Upper lobe of left lung (tissue), 6 donors: ENCODE data around the gene ZNF616. TPM values are rescaled to one million over a fixed set of nuclear protein-coding genes. Genes with fewer than 3 reads are reported as not detected.

ENCODE experiments used
- ATAC-seq, 2 donors: fragments of 200-7000 bp; cut with Tn5 transposase; one replicate each; pipeline ENCODE4 v1.9.1; 2022; ENCODE audit warnings: mild to moderate bottlenecking in 2 of 2, moderate library complexity in 2 of 2; ENCODE audit not compliant: low FRiP score in 2 of 2
- DNase-seq, 2 donors: peaks; one replicate each; pipeline ENCODE4 v3.0.0-alpha.2; 2019 to 2020
- H3K27ac ChIP-seq, 4 donors: fragments of 200-600 bp; sonication (generic); one replicate each; pipeline ENCODE4 v1.5.1; 2016 to 2019
- H3K27me3 ChIP-seq, 4 donors: fragments of 200-600 bp; sonication (generic); one replicate each; pipeline ENCODE4 v1.5.1; 2017 to 2019
- H3K36me3 ChIP-seq, 4 donors: fragments of 200-600 bp; sonication (generic); one replicate each; pipeline ENCODE4 v1.5.1; 2016 to 2019
- H3K4me1 ChIP-seq, 4 donors: fragments of 200-600 bp; sonication (generic); one replicate each; pipeline ENCODE4 v1.5.1; 2018 to 2019
- H3K4me3 ChIP-seq, 4 donors: fragments of 200-600 bp; sonication (generic); one replicate each; pipeline ENCODE4 v1.5.1; 2017 to 2019; ENCODE audit warnings: mild to moderate bottlenecking in 2 of 4, moderate library complexity in 1 of 4
- H3K9me3 ChIP-seq, 4 donors: fragments of 200-600 bp; sonication (generic); one replicate each; pipeline ENCODE4 v1.5.1; 2018 to 2019
- CTCF ChIP-seq, 6 experiments: fragments of 450-650 bp in 4 of 6; fragments of 200-600 bp in 2 of 6; sonication (generic) in 2 of 6; IDR thresholded peaks; one replicate each; pipeline ENCODE4 v1.5.1; 2016 to 2019; ENCODE audit warnings: antibody characterized with exemption in 6 of 6
- EP300 ChIP-seq, 4 donors: sonication (generic); formaldehyde crosslinking; IDR thresholded peaks; one replicate each; pipeline ENCODE4 v1.5.1; 2017; ENCODE audit warnings: antibody characterized with exemption in 4 of 4, control low read depth in 2 of 4
- POLR2A ChIP-seq, 4 donors: fragments of 450-650 bp; IDR thresholded peaks; one replicate each; pipeline ENCODE4 v1.5.1; 2016 to 2017; ENCODE audit warnings: antibody characterized with exemption in 4 of 4, mild to moderate bottlenecking in 2 of 4
- POLR2AphosphoS5 ChIP-seq, 2 donors: sonication (generic); formaldehyde crosslinking; IDR thresholded peaks; one replicate each; pipeline ENCODE4 v1.5.1; 2017; ENCODE audit warnings: antibody characterized with exemption in 2 of 2
- WGBS, 2 donors: methylation state at CpG; one replicate each; pipeline ENCODE4 v1.1.5; 2017 to 2018; 5-methylcytosine and 5-hydroxymethylcytosine counted together
- total RNA-seq, 6 donors: library from RNA; depleted of rRNA in 4 of 6; stranded (reverse); fragments of >200 nt in 4 of 6; gene quantifications; one replicate each; pipeline versions ENCODE4 v1.1.0 to v1.2.1, GENCODE V29; 2016 to 2021
- donor health status: DM: no; HTN: no; CAD: no; lungs with moderate emphysema.
- donor health status: DM: no; HTN: yes; CAD: no; lungs with severe emphysema.

ZNF616 gene
- 10 to 100 TPM in 3 of 6 donors, 1 to 10 TPM in 3; 2.2 to 19.9 (median 10.2) TPM for total RNA-seq

DNA sequence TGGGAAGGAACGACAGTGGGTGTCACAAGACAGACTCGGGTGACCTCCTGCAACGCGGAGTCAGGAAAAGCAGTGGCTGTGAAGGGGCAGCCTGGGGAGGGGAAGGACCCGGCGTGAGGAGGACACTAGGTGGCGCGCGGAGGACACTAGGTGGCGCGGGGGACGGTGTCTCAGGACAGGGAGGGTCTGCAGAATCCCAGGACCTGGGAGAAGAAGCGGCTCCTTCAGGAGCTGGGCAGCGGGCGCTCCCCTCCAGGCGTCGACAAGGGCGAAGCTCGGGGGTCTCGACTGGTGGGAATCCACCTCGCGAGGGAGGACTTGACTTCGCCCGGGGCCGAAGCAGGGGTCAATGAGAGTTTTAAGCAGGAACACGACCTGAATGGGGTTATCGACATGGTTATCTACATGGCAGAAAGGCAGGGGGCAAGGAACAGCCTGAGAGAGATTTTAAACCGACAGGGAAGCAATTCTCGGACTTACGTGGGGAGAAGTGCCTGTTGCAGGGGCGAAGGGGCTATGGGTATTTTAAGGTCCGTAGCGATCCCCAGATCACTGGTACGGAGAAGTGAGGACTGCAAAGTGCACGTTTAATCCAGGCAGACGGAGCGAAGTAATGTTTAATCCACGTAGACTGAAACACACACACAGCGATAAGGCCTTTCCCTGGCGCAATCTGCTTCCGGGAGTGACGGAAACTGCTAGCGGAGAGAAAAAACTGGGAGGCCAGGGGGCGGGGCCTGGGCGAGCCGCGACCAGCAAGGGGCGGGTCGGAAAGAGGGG is at the start of gene ZNF616:
ZNF616 (minus strand) TSS at position 687 of the 780 bp plus-strand sequence. CDS start 9,426 bp downstream, outside the sequence.
- peak within 1 kb of the TSS; percentile 60 to 99 (median 90) for H3K4me3 ChIP-seq
- peak within 1 kb of the TSS; percentile 92 to 97 (median 93) for H3K27ac ChIP-seq
- H3K27me3 ChIP-seq: no peaks in the 10 kb centered on the region
- DNase-seq (peak; percentile 92 to 97), ATAC-seq (peak; percentile 97)
- peaks cover 13 to 20% (median 16%) of the 10 kb centered on the region in 4 donors for H3K4me1 ChIP-seq
- H3K9me3 ChIP-seq: peaks cover 0 to 19% (median 11%) of the 10 kb centered on the region in 4 donors
- no peaks in the 10 kb centered on the region for H3K36me3 ChIP-seq
- peak; percentile 69 to 89 (median 86) for TF ChIP-seq CTCF (IDR thresholded peaks at IDR 0.05)
- peak in 2 of 4 donors; percentile 24 to 79 for TF ChIP-seq POLR2A (IDR thresholded peaks at IDR 0.05)
- peak; percentile 83 to 85 for TF ChIP-seq POLR2AphosphoS5 (IDR thresholded peaks at IDR 0.05)
- peak in 1 of 4 donors; percentile 17 for TF ChIP-seq EP300 (IDR thresholded peaks at IDR 0.05)
- 0 to 1% methylated on average over 36 to 46 of the region's 49 CpGs for WGBS, 2 donors

DNA sequence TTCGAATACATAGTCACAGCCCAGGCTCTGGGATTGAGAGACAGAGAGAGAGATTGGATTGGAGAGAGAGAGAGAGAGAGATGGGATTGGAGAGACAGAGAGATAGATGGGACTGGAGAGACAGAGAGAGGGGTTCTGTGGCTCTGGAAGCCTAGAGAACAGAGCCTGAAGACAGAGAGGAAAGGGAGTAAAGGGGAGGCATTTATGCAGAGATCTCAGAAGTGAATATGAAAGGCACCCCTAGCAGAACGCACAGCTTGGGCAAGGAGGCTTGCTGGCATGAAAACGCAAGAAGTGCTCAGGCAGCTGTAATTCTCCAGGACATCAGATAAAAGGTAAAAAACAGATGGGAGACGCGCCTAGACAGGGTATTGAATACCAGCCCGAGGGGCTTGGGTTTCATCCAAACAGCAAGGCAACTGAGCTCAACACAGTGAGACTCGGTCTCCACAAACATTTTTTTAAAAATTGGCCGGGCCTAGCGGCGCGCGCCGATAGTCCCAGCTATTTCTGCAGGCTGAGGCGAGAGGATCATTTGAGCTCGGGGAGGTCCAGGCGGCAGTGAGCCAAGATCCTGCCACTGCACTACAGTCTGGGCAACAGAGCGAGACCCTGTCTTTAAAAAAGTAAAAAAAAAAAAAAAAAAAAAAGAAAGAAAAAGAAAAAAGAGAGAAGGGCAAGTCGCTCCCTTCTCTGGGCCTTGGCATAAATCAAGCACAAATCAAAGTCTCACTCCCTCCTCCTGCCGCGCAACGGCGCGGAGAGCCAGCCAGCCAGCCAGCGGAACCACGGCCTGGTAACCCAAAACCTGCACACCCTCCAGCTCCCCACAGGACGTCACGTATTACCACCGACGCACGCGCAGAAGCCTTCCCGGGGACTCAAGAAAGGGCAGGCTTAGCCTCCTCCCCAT is 49.3 kb upstream of the ZNF616 start:
- Histone ChIP-seq H3K4me3 (peak overlapping the region; percentile 5 to 86 (median 72)), H3K27ac (peak overlapping the region; percentile 73 to 100 (median 94)), H3K27me3 (no peaks in the 10 kb centered on the region), H3K4me1 (peaks cover 28 to 39% (median 33%) of the 10 kb centered on the region in 4 donors), H3K36me3 (peaks cover 0 to 9% (median 0%) of the 10 kb centered on the region in 4 donors), H3K9me3 (no peaks in the 10 kb centered on the region)
- DNase-seq (peak in 1 of 2 donors; percentile 95), ATAC-seq (peak in 1 of 2 donors; percentile 25)
- TF ChIP-seq EP300 (IDR thresholded peaks at IDR 0.05) (no peak), CTCF (IDR thresholded peaks at IDR 0.05) (peak in 5 of 6 experiments; percentile 11 to 39 (median 23)), POLR2A (IDR thresholded peaks at IDR 0.05) (peak in 2 of 4 donors; percentile 68 to 69), POLR2AphosphoS5 (IDR thresholded peaks at IDR 0.05) (peak; percentile 83)
- 5 to 9% methylated on average over 30 to 32 of the region's 32 CpGs for WGBS, 2 donors

DNA sequence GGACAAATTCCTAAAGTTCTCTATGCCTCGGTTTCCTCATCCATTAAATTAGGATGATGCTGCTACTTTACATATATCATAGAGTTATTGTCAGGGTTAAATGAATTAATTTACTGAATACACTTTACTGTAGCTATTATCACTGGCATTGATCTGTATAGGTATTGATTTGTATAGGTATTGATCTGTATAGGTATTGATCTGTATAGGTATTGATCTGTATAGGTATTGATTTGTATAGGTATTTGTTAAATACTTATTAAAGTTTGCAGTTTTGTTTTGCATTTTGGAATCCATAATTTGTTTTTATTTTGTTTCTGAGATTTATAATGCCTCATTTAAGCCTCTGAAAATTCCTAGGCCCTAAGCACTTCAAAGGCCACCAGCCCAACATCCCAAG is 47.7 kb upstream of the ZNF616 start:
- DNase-seq: no peak
- ATAC-seq: no peak
- H3K4me3 ChIP-seq: no peak overlapping the region
- peaks cover 24 to 25% (median 24%) of the 10 kb centered on the region in 4 donors for H3K4me1 ChIP-seq
- H3K27ac ChIP-seq: no peak overlapping the region
- no peaks in the 10 kb centered on the region for H3K9me3 ChIP-seq
- H3K36me3 ChIP-seq: no peaks in the 10 kb centered on the region
- no peak for TF ChIP-seq POLR2A (IDR thresholded peaks at IDR 0.05)
- no peak for TF ChIP-seq CTCF (IDR thresholded peaks at IDR 0.05)
- 100% methylated on average over 1 of the region's 1 CpG for WGBS, 2 donors
- H3K27me3 ChIP-seq: no peaks in the 10 kb centered on the region

- no peak for DNase-seq
- TF ChIP-seq POLR2AphosphoS5 (IDR thresholded peaks at IDR 0.05): no peak
- peaks cover 0 to 9% (median 5%) of the 10 kb centered on the region in 4 donors for H3K4me1 ChIP-seq
- no peaks in the 10 kb centered on the region for H3K27me3 ChIP-seq
- WGBS, 2 donors: 53 to 68% methylated on average over 10 of the region's 10 CpGs
- H3K4me3 ChIP-seq: no peak overlapping the region
- H3K36me3 ChIP-seq: no peaks in the 10 kb centered on the region
- no peak for ATAC-seq
- H3K27ac ChIP-seq: no peak overlapping the region
- no peaks in the 10 kb centered on the region for H3K9me3 ChIP-seq
These were observed 36.8 kb upstream of the ZNF616 start for GRCh38 chr19:52176574-52176973.

DNA sequence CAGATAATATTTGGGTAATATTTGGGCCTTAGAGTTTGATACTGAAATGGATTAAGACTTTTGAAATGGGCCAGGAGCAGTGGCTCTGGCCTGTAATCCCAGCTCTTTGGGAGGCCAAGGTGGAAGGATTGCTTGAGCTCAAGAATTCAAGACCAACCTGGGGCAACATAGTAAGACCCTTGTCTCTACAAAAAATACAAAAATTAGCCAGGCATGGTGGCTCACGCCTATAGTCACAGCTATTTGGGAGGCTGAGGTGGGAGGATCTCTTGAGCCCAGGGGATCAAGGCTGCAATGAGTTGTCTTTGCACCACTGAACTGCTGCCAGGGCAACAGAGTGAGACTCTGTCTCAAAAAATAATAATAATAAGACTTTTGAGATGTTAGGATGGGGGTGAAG is 32.6 kb upstream of the ZNF616 start:
- DNase-seq (no peak), ATAC-seq (no peak)
- Histone ChIP-seq H3K27ac (peak overlapping the region in 2 of 4 donors; percentile 89 to 93), H3K36me3 (peaks cover 0 to 22% (median 9%) of the 10 kb centered on the region in 4 donors), H3K9me3 (no peaks in the 10 kb centered on the region), H3K4me1 (peaks cover 5 to 20% (median 10%) of the 10 kb centered on the region in 4 donors), H3K4me3 (no peak overlapping the region), H3K27me3 (no peaks in the 10 kb centered on the region)
- TF ChIP-seq CTCF (IDR thresholded peaks at IDR 0.05) (no peak), POLR2A (IDR thresholded peaks at IDR 0.05) (no peak), EP300 (IDR thresholded peaks at IDR 0.05) (no peak), POLR2AphosphoS5 (IDR thresholded peaks at IDR 0.05) (no peak)
- 97 to 100% methylated on average over 1 of the region's 1 CpG for WGBS, 2 donors
